ENCODE data around the gene ZNF217.
"Not testable (repeated sequence)": the region's sequence is repeated elsewhere in the genome, so short reads cannot be mapped to it uniquely, and the experiment has no call there.

Gene ZNF217

GRCh38 chr20:53626584-53626983 lies 32.9 kb upstream of the ZNF217 start:
- Histone ChIP-seq H3K79me2 (ENCODE audit: insufficient read depth, low read length) (no peaks in the 10 kb centered on the region), H3F3A (ENCODE audit: low read depth) (peaks cover 5% of the 10 kb centered on the region; the same call in 1 of the 2 replicates), H3K4me3 (ENCODE audit: low read length, poor library complexity, severe bottlenecking) (no peak overlapping the region), H3K4me2 (ENCODE audit: low read depth, low read length, poor library complexity, severe bottlenecking) (no peak overlapping the region), H3K4me1 (ENCODE audit: insufficient read depth, low read length, poor library complexity, severe bottlenecking) (peaks cover 31% of the 10 kb centered on the region), H3K27me3 (ENCODE audit: insufficient read depth, low read length, poor library complexity, severe bottlenecking) (no peaks in the 10 kb centered on the region), H3K36me3 (ENCODE audit: insufficient read depth, low read length) (no peaks in the 10 kb centered on the region), H3K9me3 (ENCODE audit: insufficient read depth, low read depth, low read length) (no peaks in the 10 kb centered on the region), H2AFZ (ENCODE audit: low read length) (no peak overlapping the region), H3K9me2 (replicated peaks; ENCODE audit: low read depth, low read length) (no peaks in the 10 kb centered on the region), H4K20me1 (ENCODE audit: insufficient read depth, low read length, poor library complexity, severe bottlenecking) (no peaks in the 10 kb centered on the region), H3K9ac (ENCODE audit: low read depth, low read length, poor library complexity, severe bottlenecking) (no peak overlapping the region)
- TF ChIP-seq, protein P1, sequence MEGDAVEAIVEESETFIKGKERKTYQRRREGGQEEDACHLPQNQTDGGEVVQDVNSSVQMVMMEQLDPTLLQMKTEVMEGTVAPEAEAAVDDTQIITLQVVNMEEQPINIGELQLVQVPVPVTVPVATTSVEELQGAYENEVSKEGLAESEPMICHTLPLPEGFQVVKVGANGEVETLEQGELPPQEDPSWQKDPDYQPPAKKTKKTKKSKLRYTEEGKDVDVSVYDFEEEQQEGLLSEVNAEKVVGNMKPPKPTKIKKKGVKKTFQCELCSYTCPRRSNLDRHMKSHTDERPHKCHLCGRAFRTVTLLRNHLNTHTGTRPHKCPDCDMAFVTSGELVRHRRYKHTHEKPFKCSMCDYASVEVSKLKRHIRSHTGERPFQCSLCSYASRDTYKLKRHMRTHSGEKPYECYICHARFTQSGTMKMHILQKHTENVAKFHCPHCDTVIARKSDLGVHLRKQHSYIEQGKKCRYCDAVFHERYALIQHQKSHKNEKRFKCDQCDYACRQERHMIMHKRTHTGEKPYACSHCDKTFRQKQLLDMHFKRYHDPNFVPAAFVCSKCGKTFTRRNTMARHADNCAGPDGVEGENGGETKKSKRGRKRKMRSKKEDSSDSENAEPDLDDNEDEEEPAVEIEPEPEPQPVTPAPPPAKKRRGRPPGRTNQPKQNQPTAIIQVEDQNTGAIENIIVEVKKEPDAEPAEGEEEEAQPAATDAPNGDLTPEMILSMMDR (conservative IDR thresholded peaks at IDR 0.05; ENCODE audit: low read length), result no peak
- TF ChIP-seq EZH2phosphoT487 (IDR thresholded peaks at IDR 0.05; ENCODE audit: borderline replicate concordance), result no peak

- Histone ChIP-seq H3F3A (ENCODE audit: low read depth) (peaks cover 5% of the 10 kb centered on the region; the same call in 1 of the 2 replicates), H3K4me1 (ENCODE audit: insufficient read depth, low read length, poor library complexity, severe bottlenecking) (peaks cover 39% of the 10 kb centered on the region), H3K9me2 (replicated peaks; ENCODE audit: low read depth, low read length) (no peaks in the 10 kb centered on the region), H3K9ac (ENCODE audit: low read depth, low read length, poor library complexity, severe bottlenecking) (no peak overlapping the region), H4K20me1 (ENCODE audit: insufficient read depth, low read length, poor library complexity, severe bottlenecking) (no peaks in the 10 kb centered on the region), H2AFZ (ENCODE audit: low read length) (peak overlapping the region; percentile 55; the same call in 1 of the 2 replicates), H3K27me3 (ENCODE audit: insufficient read depth, low read length, poor library complexity, severe bottlenecking) (no peaks in the 10 kb centered on the region), H3K4me3 (ENCODE audit: low read length, poor library complexity, severe bottlenecking) (no peak overlapping the region), H3K4me2 (ENCODE audit: low read depth, low read length, poor library complexity, severe bottlenecking) (no peak overlapping the region), H3K9me3 (ENCODE audit: insufficient read depth, low read depth, low read length) (no peaks in the 10 kb centered on the region), H3K79me2 (ENCODE audit: insufficient read depth, low read length) (no peaks in the 10 kb centered on the region), H3K36me3 (ENCODE audit: insufficient read depth, low read length) (no peaks in the 10 kb centered on the region)
- TF ChIP-seq, protein P1 (conservative IDR thresholded peaks at IDR 0.05; ENCODE audit: low read length), result no peak
- TF ChIP-seq EZH2phosphoT487 (IDR thresholded peaks at IDR 0.05; ENCODE audit: borderline replicate concordance), result no peak
Measured at GRCh38 chr20:53625311-53626129, 31.9 kb upstream of the ZNF217 start.

DNA sequence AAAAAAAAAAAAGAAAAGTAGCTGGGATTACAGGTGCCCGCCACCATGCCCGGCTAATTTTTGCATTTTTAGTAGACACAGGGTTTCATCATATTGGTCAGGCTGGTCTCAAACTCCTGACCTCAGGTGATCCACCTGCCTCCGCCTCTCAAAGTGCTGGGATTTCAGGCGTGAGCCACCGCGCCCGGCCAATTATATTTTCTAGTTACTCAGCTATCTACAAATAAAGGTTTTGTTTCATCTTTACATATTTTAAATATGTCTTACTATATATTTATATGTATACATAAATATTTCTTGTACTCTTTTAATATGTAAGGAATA lies 31.2 kb upstream of the ZNF217 start:
- H3K9me2 ChIP-seq (replicated peaks; ENCODE audit: low read depth, low read length); H3K27me3 ChIP-seq (ENCODE audit: insufficient read depth, low read length, poor library complexity, severe bottlenecking); H3F3A ChIP-seq (ENCODE audit: low read depth); H2AFZ ChIP-seq (ENCODE audit: low read length); H3K9ac ChIP-seq (ENCODE audit: low read depth, low read length, poor library complexity, severe bottlenecking); H3K4me2 ChIP-seq (ENCODE audit: low read depth, low read length, poor library complexity, severe bottlenecking); H4K20me1 ChIP-seq (ENCODE audit: insufficient read depth, low read length, poor library complexity, severe bottlenecking); H3K36me3 ChIP-seq (ENCODE audit: insufficient read depth, low read length); H3K9me3 ChIP-seq (ENCODE audit: insufficient read depth, low read depth, low read length); H3K79me2 ChIP-seq (ENCODE audit: insufficient read depth, low read length); H3K4me3 ChIP-seq (ENCODE audit: low read length, poor library complexity, severe bottlenecking): not testable (repeated sequence)
- H3K4me1 ChIP-seq (ENCODE audit: insufficient read depth, low read length, poor library complexity, severe bottlenecking), result peaks cover 39% of the 10 kb centered on the region

Data from Loucy (cell line).